Coronary artery (tissue), 2 donors: ENCODE results near the gene SLC25A13.

Experiments
- DNase-seq: peaks from one replicate; pipeline ENCODE4 v3.0.0-alpha.2; 2017; ENCODE audit warnings: low spot score
- H3K27ac ChIP-seq, 2 donors: fragments of 200-600 bp; sonication (generic); one replicate each; pipeline ENCODE4 v1.5.1; 2016 to 2019
- H3K4me3 ChIP-seq: fragments of 200-600 bp; sonication (generic); 2 replicates; pipeline ENCODE4 v1.5.1; 2016; ENCODE audit warnings: mild to moderate bottlenecking, moderate library complexity
- TF ChIP-seq, protein P1 (sequence below): fragments of 200-600 bp; sonication (generic); IDR thresholded peaks from one replicate; pipeline ENCODE4 v1.5.1; 2019; ENCODE audit warnings: antibody characterized with exemption

Gene SLC25A13

DNA sequence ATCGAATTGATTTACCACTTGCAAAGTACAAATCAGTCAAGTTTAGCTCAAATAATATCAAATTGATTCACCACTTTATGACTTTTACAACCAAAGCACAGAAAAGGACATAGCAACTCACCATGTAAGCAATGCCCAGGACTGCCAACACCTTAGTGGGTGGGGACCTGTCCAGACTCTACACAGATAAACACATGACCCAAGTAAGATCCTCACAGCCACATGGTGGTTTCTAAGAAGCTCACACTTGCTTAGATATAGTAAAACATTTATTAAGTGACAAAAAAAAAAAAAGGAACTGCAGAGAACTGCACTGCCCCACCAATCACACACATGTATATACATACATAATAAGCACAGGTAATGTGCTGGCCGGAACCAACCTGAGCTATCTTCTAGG, 116.2 kb downstream of the SLC25A13 start:
- Histone ChIP-seq H3K4me3 (no peak overlapping the region), H3K27ac (no peak overlapping the region)
- TF ChIP-seq, protein P1, sequence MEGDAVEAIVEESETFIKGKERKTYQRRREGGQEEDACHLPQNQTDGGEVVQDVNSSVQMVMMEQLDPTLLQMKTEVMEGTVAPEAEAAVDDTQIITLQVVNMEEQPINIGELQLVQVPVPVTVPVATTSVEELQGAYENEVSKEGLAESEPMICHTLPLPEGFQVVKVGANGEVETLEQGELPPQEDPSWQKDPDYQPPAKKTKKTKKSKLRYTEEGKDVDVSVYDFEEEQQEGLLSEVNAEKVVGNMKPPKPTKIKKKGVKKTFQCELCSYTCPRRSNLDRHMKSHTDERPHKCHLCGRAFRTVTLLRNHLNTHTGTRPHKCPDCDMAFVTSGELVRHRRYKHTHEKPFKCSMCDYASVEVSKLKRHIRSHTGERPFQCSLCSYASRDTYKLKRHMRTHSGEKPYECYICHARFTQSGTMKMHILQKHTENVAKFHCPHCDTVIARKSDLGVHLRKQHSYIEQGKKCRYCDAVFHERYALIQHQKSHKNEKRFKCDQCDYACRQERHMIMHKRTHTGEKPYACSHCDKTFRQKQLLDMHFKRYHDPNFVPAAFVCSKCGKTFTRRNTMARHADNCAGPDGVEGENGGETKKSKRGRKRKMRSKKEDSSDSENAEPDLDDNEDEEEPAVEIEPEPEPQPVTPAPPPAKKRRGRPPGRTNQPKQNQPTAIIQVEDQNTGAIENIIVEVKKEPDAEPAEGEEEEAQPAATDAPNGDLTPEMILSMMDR, result no peak
- no peak for DNase-seq

DNA sequence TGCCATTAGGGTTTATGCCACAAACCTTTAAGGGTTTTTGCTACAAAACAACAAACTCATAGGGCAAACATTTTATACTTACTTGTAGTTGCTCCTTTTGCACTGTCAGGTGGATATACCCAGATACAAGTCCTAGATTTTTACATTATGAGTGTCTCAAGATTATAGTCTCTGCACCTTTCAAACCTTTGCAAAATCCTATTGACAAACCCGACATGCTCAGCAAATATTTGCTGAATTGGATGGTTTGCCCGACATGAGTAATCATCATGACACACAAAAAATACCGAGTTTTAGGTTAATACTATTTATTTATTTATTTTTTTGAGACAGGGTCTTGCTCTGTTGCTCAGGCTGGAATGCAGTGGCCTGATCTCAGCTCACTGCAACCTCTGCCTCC, 117.3 kb downstream of the SLC25A13 start:
- TF ChIP-seq, protein P1, result no peak
- Histone ChIP-seq H3K27ac (no peak overlapping the region), H3K4me3 (no peak overlapping the region)
- no peak for DNase-seq

DNA sequence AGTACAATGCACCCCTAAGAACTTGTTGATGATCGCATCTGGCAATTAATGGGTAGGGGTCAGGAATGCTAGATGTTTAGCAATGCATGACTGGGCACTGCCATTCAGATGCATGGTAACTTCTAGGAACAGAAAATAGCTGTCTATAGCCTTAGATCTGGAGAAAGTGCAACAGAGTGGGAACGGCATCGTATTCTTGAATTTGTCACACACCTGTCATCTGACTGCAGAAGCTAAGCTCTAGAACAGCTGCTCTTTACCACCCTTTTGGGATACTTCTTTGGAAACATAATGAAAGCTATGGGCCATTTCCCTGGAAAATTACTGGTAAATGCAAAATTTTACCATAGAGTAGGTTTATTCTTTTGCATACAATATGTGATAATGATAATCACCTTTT, 118.1 kb downstream of the SLC25A13 start:
- TF ChIP-seq, protein P1, result no peak
- no peak overlapping the region for H3K4me3 ChIP-seq
- DNase-seq, result no peak

DNA sequence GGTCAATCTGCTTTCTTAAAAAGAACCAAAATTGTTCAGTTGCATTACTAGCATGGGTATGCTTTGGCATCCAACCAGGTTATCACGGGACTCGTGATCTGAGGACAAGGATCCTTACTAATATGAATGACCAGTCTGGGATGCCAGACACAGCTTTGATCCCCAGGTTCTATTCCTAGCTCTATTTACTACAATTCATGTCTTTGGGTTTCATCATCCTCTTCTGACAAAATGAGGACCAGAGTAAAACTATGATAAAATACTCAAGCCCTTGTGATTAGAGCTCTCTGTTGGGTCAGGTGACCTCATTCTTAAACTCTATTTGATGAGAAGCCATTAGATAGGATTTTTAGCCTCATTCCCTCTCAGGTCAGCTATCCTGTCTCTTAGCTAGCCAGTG, 119.8 kb downstream of the SLC25A13 start:
- Histone ChIP-seq H3K27ac (no peak overlapping the region), H3K4me3 (no peak overlapping the region)
- DNase-seq, result no peak
- TF ChIP-seq, protein P1, result no peak

More for the DNA sequence above, 118.1 kb downstream of the SLC25A13 start:
- no peak overlapping the region for H3K27ac ChIP-seq

DNA sequence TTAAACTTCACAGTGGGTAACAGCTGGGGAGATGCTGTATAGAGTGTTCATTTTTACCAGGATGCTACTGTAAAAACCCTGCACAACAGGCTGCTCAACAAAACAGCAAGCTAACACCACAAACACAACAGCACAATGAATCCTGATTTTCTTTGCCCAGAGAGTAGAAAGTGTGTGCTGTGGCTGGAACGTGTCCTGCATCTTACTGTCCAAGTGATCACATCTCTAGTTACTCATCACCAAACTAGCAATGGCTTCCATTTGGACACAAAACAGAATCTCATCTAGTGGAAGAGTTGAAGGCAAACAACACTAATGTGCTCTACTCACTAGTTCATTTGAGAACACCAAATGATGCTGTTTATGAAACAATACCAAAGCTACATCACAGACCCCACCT, 121.2 kb downstream of the SLC25A13 start:
- H3K4me3 ChIP-seq, result no peak overlapping the region
- no peak overlapping the region for H3K27ac ChIP-seq
- TF ChIP-seq, protein P1, result no peak
- no peak for DNase-seq

DNA sequence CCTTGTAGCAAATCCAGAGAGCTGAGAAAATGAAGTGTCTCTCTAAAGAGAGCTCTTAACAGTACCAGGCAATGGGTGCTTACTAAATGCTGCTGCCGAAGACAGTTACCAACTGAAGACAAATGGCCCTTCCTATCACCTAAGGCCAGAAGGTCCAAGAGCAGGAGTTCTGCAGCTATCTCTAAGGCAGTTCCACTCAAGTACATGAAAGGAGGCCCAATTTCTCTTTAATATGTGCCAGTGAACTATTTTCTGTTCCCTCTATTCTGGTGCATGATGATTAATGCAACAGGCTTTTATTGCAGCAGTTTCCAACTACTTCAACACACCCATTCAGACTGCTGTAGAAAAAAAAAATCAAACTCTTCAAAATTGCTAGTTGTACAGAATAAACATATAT, 122.5 kb downstream of the SLC25A13 start:
- TF ChIP-seq, protein P1, result no peak
- H3K27ac ChIP-seq, result no peak overlapping the region
- DNase-seq, result no peak

DNA sequence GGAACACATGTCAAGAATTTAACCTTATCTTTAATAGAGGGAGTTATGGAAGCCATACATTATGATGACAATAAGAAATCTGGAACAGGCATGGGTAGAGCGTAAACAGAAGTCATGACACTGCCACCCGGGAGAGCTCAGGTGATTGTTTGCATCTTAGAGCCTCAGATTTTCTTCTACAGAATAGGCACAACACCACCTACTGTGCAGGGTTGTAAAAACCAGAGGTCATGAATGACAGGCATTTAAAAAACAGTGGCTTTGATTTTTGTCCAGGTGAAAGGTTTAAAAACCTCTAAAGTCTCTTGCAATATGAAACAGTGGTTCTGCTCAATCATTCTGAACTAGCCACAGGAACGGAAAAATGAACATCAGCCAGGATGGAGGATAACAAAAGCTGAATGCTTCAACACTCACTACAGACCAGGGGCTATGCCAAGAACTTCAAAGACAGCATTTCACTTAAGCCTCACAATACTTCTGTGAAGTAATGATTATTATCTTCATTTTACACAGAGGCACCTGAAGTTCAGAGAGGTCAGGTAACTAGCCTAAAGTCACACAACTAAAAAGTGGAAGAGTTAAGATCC, 123.8 kb downstream of the SLC25A13 start:
- H3K4me3 ChIP-seq, result no peak overlapping the region
- no peak for DNase-seq
- TF ChIP-seq, protein P1, result no peak
- no peak overlapping the region for H3K27ac ChIP-seq

More for the DNA sequence above, 122.5 kb downstream of the SLC25A13 start:
- no peak overlapping the region for H3K4me3 ChIP-seq
